Suprapubic skin (tissue), 4 donors: ENCODE data around the gene MCM7. TPM values are rescaled to one million over a fixed set of nuclear protein-coding genes. Genes with fewer than 3 reads are reported as not detected.

Source experiments
- DNase-seq, 2 donors: peaks; one replicate each; pipeline ENCODE4 v3.0.0-alpha.2; 2019; ENCODE audit warnings: low spot score in 2 of 2
- H3K27ac ChIP-seq: fragments of 200-600 bp; sonication (generic); one replicate; pipeline ENCODE4 v1.5.1; 2019
- H3K27me3 ChIP-seq: fragments of 200-600 bp; sonication (generic); one replicate; pipeline ENCODE4 v1.5.1; 2019
- H3K36me3 ChIP-seq: fragments of 200-600 bp; sonication (generic); one replicate; pipeline ENCODE4 v1.5.1; 2019
- H3K4me1 ChIP-seq: fragments of 200-600 bp; sonication (generic); one replicate; pipeline ENCODE4 v1.5.1; 2019
- H3K4me3 ChIP-seq: fragments of 200-600 bp; sonication (generic); one replicate; pipeline ENCODE4 v1.5.1; 2019; ENCODE audit warnings: mild to moderate bottlenecking
- H3K9me3 ChIP-seq: fragments of 200-600 bp; sonication (generic); one replicate; pipeline ENCODE4 v1.5.1; 2019
- EP300 ChIP-seq: sonication (generic); formaldehyde crosslinking; IDR thresholded peaks from one replicate; pipeline ENCODE4 v1.6.1; 2017; ENCODE audit warnings: antibody characterized with exemption
- POLR2A ChIP-seq, 2 donors: fragments of 450-650 bp; IDR thresholded peaks; one replicate each; pipeline ENCODE4 v1.6.1; 2017; ENCODE audit warnings: antibody characterized with exemption in 2 of 2, mild to moderate bottlenecking in 2 of 2, moderate library complexity in 2 of 2
- POLR2AphosphoS5 ChIP-seq, 3 donors: sonication (generic); formaldehyde crosslinking; IDR thresholded peaks; one replicate each; pipeline ENCODE4 v1.6.1; 2017; ENCODE audit warnings: antibody characterized with exemption in 3 of 3
- WGBS: methylation state at CpG from one replicate; pipeline ENCODE4 v1.1.5; 2018; 5-methylcytosine and 5-hydroxymethylcytosine counted together
- total RNA-seq, 4 donors: library from RNA; depleted of rRNA; stranded (reverse); fragments of >200 nt; gene quantifications; one replicate each; pipeline ENCODE4 v1.1.0, GENCODE V29; 2016
- TF ChIP-seq, protein P1 (sequence below), 2 donors: fragments of 200-600 bp in 1 of 2; fragments of 450-650 bp in 1 of 2; sonication (generic) in 1 of 2; IDR thresholded peaks; one replicate each; pipeline ENCODE4 v1.5.1; 2016 to 2019; ENCODE audit warnings: antibody characterized with exemption in 2 of 2, mild to moderate bottlenecking in 1 of 2, moderate library complexity in 1 of 2

MCM7 gene
- total RNA-seq, 4 donors from 2014 or later: 43.8 to 97.0 (median 51.8) TPM

DNA sequence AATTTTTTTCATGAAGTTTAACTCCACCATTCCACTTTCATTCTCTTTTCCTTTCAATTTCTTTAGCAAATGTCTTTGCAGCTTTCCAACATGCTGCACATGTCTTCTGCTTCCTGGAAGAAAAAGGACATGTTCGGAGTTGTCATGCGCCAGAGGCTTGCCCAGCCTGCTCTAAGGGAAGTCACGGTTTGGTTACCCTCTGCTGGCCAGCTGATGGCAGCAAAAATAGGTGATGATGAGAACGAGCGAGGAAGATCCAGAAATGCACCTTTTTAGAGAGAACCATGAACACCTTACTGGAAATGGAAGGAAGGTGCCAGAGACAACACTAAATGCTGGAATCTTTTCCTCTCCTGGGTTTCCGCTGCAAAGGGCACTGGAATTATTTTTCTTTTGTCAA is 56.5 kb downstream of the MCM7 start:
- no peak for DNase-seq
- Histone ChIP-seq H3K9me3 (no peaks in the 10 kb centered on the region), H3K36me3 (no peaks in the 10 kb centered on the region), H3K27ac (no peak overlapping the region), H3K4me3 (no peak overlapping the region), H3K4me1 (peaks cover 12% of the 10 kb centered on the region), H3K27me3 (no peaks in the 10 kb centered on the region)
- 36% methylated on average over 6 of the region's 6 CpGs for WGBS
- no peak for TF ChIP-seq EP300
- TF ChIP-seq, protein P1, sequence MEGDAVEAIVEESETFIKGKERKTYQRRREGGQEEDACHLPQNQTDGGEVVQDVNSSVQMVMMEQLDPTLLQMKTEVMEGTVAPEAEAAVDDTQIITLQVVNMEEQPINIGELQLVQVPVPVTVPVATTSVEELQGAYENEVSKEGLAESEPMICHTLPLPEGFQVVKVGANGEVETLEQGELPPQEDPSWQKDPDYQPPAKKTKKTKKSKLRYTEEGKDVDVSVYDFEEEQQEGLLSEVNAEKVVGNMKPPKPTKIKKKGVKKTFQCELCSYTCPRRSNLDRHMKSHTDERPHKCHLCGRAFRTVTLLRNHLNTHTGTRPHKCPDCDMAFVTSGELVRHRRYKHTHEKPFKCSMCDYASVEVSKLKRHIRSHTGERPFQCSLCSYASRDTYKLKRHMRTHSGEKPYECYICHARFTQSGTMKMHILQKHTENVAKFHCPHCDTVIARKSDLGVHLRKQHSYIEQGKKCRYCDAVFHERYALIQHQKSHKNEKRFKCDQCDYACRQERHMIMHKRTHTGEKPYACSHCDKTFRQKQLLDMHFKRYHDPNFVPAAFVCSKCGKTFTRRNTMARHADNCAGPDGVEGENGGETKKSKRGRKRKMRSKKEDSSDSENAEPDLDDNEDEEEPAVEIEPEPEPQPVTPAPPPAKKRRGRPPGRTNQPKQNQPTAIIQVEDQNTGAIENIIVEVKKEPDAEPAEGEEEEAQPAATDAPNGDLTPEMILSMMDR (IDR thresholded peaks at IDR 0.05): no peak
- TF ChIP-seq POLR2A (IDR thresholded peaks at IDR 0.05): no peak
- TF ChIP-seq POLR2AphosphoS5 (IDR thresholded peaks at IDR 0.05): no peak

Other genes with a start within 250 kb of the MCM7 start
- 1 to 10 TPM in 1 of 4 donors, not detected in 3; 1.5 TPM for gene OR2AE1, start 224.4 kb downstream of the MCM7 start, total RNA-seq
- gene TRIM4, start 181.9 kb downstream of the MCM7 start, total RNA-seq: 10 to 100 TPM; 40.2 to 56.7 (median 50.8) TPM
- gene GJC3, start 171.8 kb downstream of the MCM7 start, total RNA-seq: 1 to 10 TPM; 1.9 to 2.9 (median 2.5) TPM
- 1,000 to 10,000 TPM in 1 of 4 donors, 100 to 1,000 TPM in 3; 529 to 1,010 (median 610) TPM for gene AZGP1, start 125.4 kb downstream of the MCM7 start, total RNA-seq
- 100 to 1,000 TPM in 1 of 4 donors, 10 to 100 TPM in 3; 50.5 to 106 (median 66.4) TPM for gene ZKSCAN1, start 85.8 kb downstream of the MCM7 start, total RNA-seq
- gene ZSCAN21, start 51.6 kb downstream of the MCM7 start, total RNA-seq: 10 to 100 TPM in 3 of 4 donors, 1 to 10 TPM in 1; 8.9 to 18.5 (median 10.2) TPM
- gene ZNF3, start 19.7 kb downstream of the MCM7 start, total RNA-seq: 10 to 100 TPM; 13.2 to 30.3 (median 24.4) TPM
- gene COPS6, start 12.4 kb downstream of the MCM7 start, total RNA-seq: 10 to 100 TPM; 35.8 to 60.7 (median 47.7) TPM
- gene AP4M1, start 246 bp upstream of the MCM7 start, total RNA-seq: 10 to 100 TPM; 16.7 to 33.2 (median 31.8) TPM
- 10 to 100 TPM; 31.7 to 59.3 (median 48.9) TPM for gene TAF6, start 18.0 kb upstream of the MCM7 start, total RNA-seq
- 1 to 10 TPM; 4.5 to 7.1 (median 5.4) TPM for gene CNPY4, start 18.2 kb upstream of the MCM7 start, total RNA-seq
- 1 to 10 TPM; 2.6 to 6.2 (median 3.6) TPM for gene MBLAC1, start 25.6 kb upstream of the MCM7 start, total RNA-seq
- gene LAMTOR4, start 47.5 kb upstream of the MCM7 start, total RNA-seq: 100 to 1,000 TPM; 346 to 682 (median 537) TPM
- gene TRAPPC14, start 57.3 kb upstream of the MCM7 start, total RNA-seq: 10 to 100 TPM; 19.7 to 69.0 (median 35.8) TPM
- 10 to 100 TPM; 30.0 to 36.9 (median 33.0) TPM for gene GAL3ST4, start 67.2 kb upstream of the MCM7 start, total RNA-seq
- 10 to 100 TPM in 2 of 4 donors, 1 to 10 TPM in 2; 7.3 to 45.4 (median 14.8) TPM for gene GPC2, start 76.0 kb upstream of the MCM7 start, total RNA-seq
- 1 to 10 TPM in 2 of 4 donors, under 1 TPM in 1, not detected in 1; 0.68 to 2.0 (median 1.9) TPM for gene STAG3, start 76.5 kb upstream of the MCM7 start, total RNA-seq
- not detected for gene PVRIG, start 118.6 kb upstream of the MCM7 start, total RNA-seq
- gene SPDYE3, start 206.3 kb upstream of the MCM7 start, total RNA-seq: not detected